Mesendoderm (in vitro differentiated cells): ENCODE measurements around the gene SLC50A1.
"Not testable (repeated sequence)": the region's sequence is repeated elsewhere in the genome, so short reads cannot be mapped to it uniquely, and the experiment has no call there.

Source experiments
- DNase-seq: peaks from one replicate; pipeline ENCODE4 v3.0.0; 2013
- H2AK5ac ChIP-seq: 2 replicates; pipeline ENCODE4 v1.6.1; 2013; ENCODE audit warnings: low read length, inconsistent platforms
- H2BK120ac ChIP-seq: 2 replicates; pipeline ENCODE4 v1.6.1; 2013; ENCODE audit warnings: low read depth, mild to moderate bottlenecking, low read length, moderate library complexity, mixed read lengths
- H2BK15ac ChIP-seq: replicated peaks from 2 replicates; pipeline ENCODE4 v1.6.1; 2013; ENCODE audit warnings: low read depth, mild to moderate bottlenecking, moderate library complexity
- H2BK5ac ChIP-seq: 2 replicates; pipeline ENCODE4 v1.6.1; 2013; ENCODE audit warnings: low read length, inconsistent platforms
- H3K18ac ChIP-seq: 2 replicates; pipeline ENCODE4 v1.6.1; 2013; ENCODE audit warnings: mild to moderate bottlenecking, low read length, mixed read lengths
- H3K23ac ChIP-seq: one replicate; pipeline ENCODE4 v1.6.1; 2013; ENCODE audit warnings: low read length
- H3K27ac ChIP-seq: 2 replicates; pipeline ENCODE4 v1.5.1; 2013; ENCODE audit warnings: low read depth, mild to moderate bottlenecking, inconsistent platforms, low read length, moderate library complexity
- H3K27me3 ChIP-seq: 2 replicates; pipeline ENCODE4 v1.6.1; 2013; ENCODE audit warnings: low read length, control low read depth, mild to moderate bottlenecking, inconsistent platforms; ENCODE audit not compliant: insufficient read depth, poor library complexity
- H3K36me3 ChIP-seq: 2 replicates; pipeline ENCODE4 v1.6.1; 2013; ENCODE audit warnings: low read length, inconsistent platforms; ENCODE audit not compliant: control insufficient read depth, insufficient read depth
- H3K4ac ChIP-seq: one replicate; pipeline ENCODE4 v1.6.1; 2013; ENCODE audit warnings: low read depth, mild to moderate bottlenecking, low read length, moderate library complexity
- H3K4me1 ChIP-seq: 2 replicates; pipeline ENCODE4 v1.6.1; 2013; ENCODE audit warnings: low read depth, low read length, inconsistent platforms; ENCODE audit not compliant: control insufficient read depth
- H3K4me2 ChIP-seq: 2 replicates; pipeline ENCODE4 v1.6.1; 2013; ENCODE audit warnings: low read length
- H3K4me3 ChIP-seq: 2 replicates; pipeline ENCODE4 v1.5.1; 2013; ENCODE audit warnings: mild to moderate bottlenecking, low read length
- H3K56ac ChIP-seq: one replicate; pipeline ENCODE4 v1.6.1; 2013; ENCODE audit warnings: low read length
- H3K79me1 ChIP-seq: 2 replicates; pipeline ENCODE4 v1.6.1; 2013; ENCODE audit warnings: low read length, inconsistent platforms
- H3K79me2 ChIP-seq: 2 replicates; pipeline ENCODE4 v1.6.1; 2013; ENCODE audit warnings: mild to moderate bottlenecking, low read length; ENCODE audit not compliant: control insufficient read depth, insufficient read depth
- H3K9ac ChIP-seq: 2 replicates; pipeline ENCODE4 v1.6.1; 2013; ENCODE audit warnings: low read length, inconsistent platforms
- H4K5ac ChIP-seq: one replicate; pipeline ENCODE4 v1.6.1; 2013; ENCODE audit warnings: low read length
- H4K8ac ChIP-seq: one replicate; pipeline ENCODE4 v1.6.1; 2013; ENCODE audit warnings: low read depth, mild to moderate bottlenecking, control low read depth, low read length, moderate library complexity
- WGBS: extraction: QIAGEN DNeasy Blood & Tissue Kit; methylation state at CpG from one replicate; pipeline ENCODE4 v1.1.7; 2013; ENCODE audit warnings: low lambda C conversion rate, missing lambda C conversion rate; ENCODE audit not compliant: insufficient coverage; ENCODE audit errors: extremely low coverage; 5-methylcytosine and 5-hydroxymethylcytosine counted together

Gene SLC50A1

GRCh38 chr1:155140630-155140953 is 4.9 kb downstream of the SLC50A1 start:
- no peak overlapping the region for H3K27ac ChIP-seq
- no peak overlapping the region for H2BK120ac ChIP-seq
- H3K9ac ChIP-seq: no peak overlapping the region
- H4K5ac ChIP-seq: no peak overlapping the region
- H3K36me3 ChIP-seq: no peaks in the 10 kb centered on the region
- no peaks in the 10 kb centered on the region for H3K79me2 ChIP-seq
- no peak overlapping the region for H3K4ac ChIP-seq
- H3K4me3 ChIP-seq: no peak overlapping the region
- H3K27me3 ChIP-seq: no peaks in the 10 kb centered on the region
- no CpG with 5 or more reads among the region's 11 CpGs for WGBS
- peaks cover 9% of the 10 kb centered on the region for H3K79me1 ChIP-seq
- no peak for DNase-seq
- no peak overlapping the region for H3K56ac ChIP-seq
- no peak overlapping the region for H3K18ac ChIP-seq
- peaks cover 3% of the 10 kb centered on the region for H3K4me1 ChIP-seq
- H2BK5ac ChIP-seq: no peak overlapping the region
- no peak overlapping the region for H2BK15ac ChIP-seq
- no peak overlapping the region for H4K8ac ChIP-seq
- no peak overlapping the region for H3K23ac ChIP-seq
- H2AK5ac ChIP-seq: no peak overlapping the region
- H3K4me2 ChIP-seq: no peak overlapping the region

- Histone ChIP-seq H3K56ac (no peak overlapping the region), H2BK120ac (no peak overlapping the region), H4K5ac (no peak overlapping the region), H3K36me3 (no peaks in the 10 kb centered on the region), H4K8ac (no peak overlapping the region), H2BK15ac (no peak overlapping the region), H3K9ac (no peak overlapping the region), H3K27me3 (no peaks in the 10 kb centered on the region), H3K27ac (no peak overlapping the region), H3K18ac (no peak overlapping the region), H3K4me3 (no peak overlapping the region), H3K23ac (no peak overlapping the region), H3K4ac (no peak overlapping the region), H3K4me2 (no peak overlapping the region), H2AK5ac (no peak overlapping the region), H3K79me1 (peaks cover 9% of the 10 kb centered on the region), H3K79me2 (no peaks in the 10 kb centered on the region), H3K4me1 (peaks cover 2% of the 10 kb centered on the region), H2BK5ac (no peak overlapping the region)
- no peak for DNase-seq
- WGBS: no CpG with 5 or more reads among the region's 7 CpGs
Measured at GRCh38 chr1:155141749-155142148, 6.1 kb downstream of the SLC50A1 start.

GRCh38 chr1:155145491-155145890 is 9.8 kb downstream of the SLC50A1 start:
- no peak overlapping the region for H3K18ac ChIP-seq
- H2AK5ac ChIP-seq: no peak overlapping the region
- no peak overlapping the region for H2BK15ac ChIP-seq
- H3K27me3 ChIP-seq: no peaks in the 10 kb centered on the region
- H3K4ac ChIP-seq: no peak overlapping the region
- no peak overlapping the region for H4K5ac ChIP-seq
- H3K36me3 ChIP-seq: no peaks in the 10 kb centered on the region
- H3K56ac ChIP-seq: no peak overlapping the region
- no peaks in the 10 kb centered on the region for H3K79me2 ChIP-seq
- H3K4me3 ChIP-seq: no peak overlapping the region
- no peak for DNase-seq
- H3K4me1 ChIP-seq: no peaks in the 10 kb centered on the region
- no peak overlapping the region for H2BK5ac ChIP-seq
- H3K9ac ChIP-seq: no peak overlapping the region
- no peaks in the 10 kb centered on the region for H3K79me1 ChIP-seq
- no peak overlapping the region for H3K23ac ChIP-seq
- no peak overlapping the region for H3K27ac ChIP-seq
- H3K4me2 ChIP-seq: no peak overlapping the region
- H2BK120ac ChIP-seq: no peak overlapping the region
- H4K8ac ChIP-seq: no peak overlapping the region
- no CpG with 5 or more reads among the region's 3 CpGs for WGBS

GRCh38 chr1:155155996-155156643 is 20.5 kb downstream of the SLC50A1 start:
- not testable (repeated sequence) for H3K4me1 ChIP-seq, H3K18ac ChIP-seq, H3K79me2 ChIP-seq, H3K9ac ChIP-seq, H4K5ac ChIP-seq, H3K4ac ChIP-seq, H3K36me3 ChIP-seq, H2BK15ac ChIP-seq, H3K23ac ChIP-seq, H2BK5ac ChIP-seq, H2BK120ac ChIP-seq, H3K4me3 ChIP-seq, H2AK5ac ChIP-seq, H3K4me2 ChIP-seq, H3K56ac ChIP-seq, DNase-seq, H3K27ac ChIP-seq, H3K27me3 ChIP-seq, H4K8ac ChIP-seq, H3K79me1 ChIP-seq
- WGBS: no CpG with 5 or more reads among the region's 3 CpGs

GRCh38 chr1:155158991-155159390 is 23.3 kb downstream of the SLC50A1 start:
- no peak overlapping the region for H3K18ac ChIP-seq
- H3K4ac ChIP-seq: no peak overlapping the region
- no peaks in the 10 kb centered on the region for H3K27me3 ChIP-seq
- no peak overlapping the region for H2AK5ac ChIP-seq
- no peaks in the 10 kb centered on the region for H3K36me3 ChIP-seq
- H4K8ac ChIP-seq: no peak overlapping the region
- no peaks in the 10 kb centered on the region for H3K79me2 ChIP-seq
- no peak for DNase-seq
- H2BK5ac ChIP-seq: no peak overlapping the region
- no peak overlapping the region for H4K5ac ChIP-seq
- H2BK15ac ChIP-seq: no peak overlapping the region
- H3K56ac ChIP-seq: no peak overlapping the region
- H2BK120ac ChIP-seq: no peak overlapping the region
- no peak overlapping the region for H3K4me2 ChIP-seq
- no peak overlapping the region for H3K27ac ChIP-seq
- no peak overlapping the region for H3K4me3 ChIP-seq
- H3K9ac ChIP-seq: no peak overlapping the region
- no peak overlapping the region for H3K23ac ChIP-seq
- H3K4me1 ChIP-seq: no peaks in the 10 kb centered on the region
- no peaks in the 10 kb centered on the region for H3K79me1 ChIP-seq
- WGBS: no CpG with 5 or more reads among the region's 1 CpG

GRCh38 chr1:155160128-155160527 is 24.5 kb downstream of the SLC50A1 start:
- Histone ChIP-seq H3K79me1 (no peaks in the 10 kb centered on the region), H3K36me3 (no peaks in the 10 kb centered on the region), H3K4ac (no peak overlapping the region), H3K4me1 (no peaks in the 10 kb centered on the region), H3K9ac (no peak overlapping the region), H3K27me3 (no peaks in the 10 kb centered on the region), H2BK120ac (no peak overlapping the region), H4K5ac (no peak overlapping the region), H3K56ac (no peak overlapping the region), H3K79me2 (no peaks in the 10 kb centered on the region), H3K4me2 (no peak overlapping the region), H3K27ac (no peak overlapping the region), H3K23ac (no peak overlapping the region), H4K8ac (no peak overlapping the region), H3K4me3 (no peak overlapping the region), H3K18ac (no peak overlapping the region), H2BK5ac (no peak overlapping the region), H2AK5ac (no peak overlapping the region), H2BK15ac (no peak overlapping the region)
- DNase-seq: no peak
- WGBS: no CpG with 5 or more reads among the region's 8 CpGs
